Measurements from ENCODE around the gene CDCA8. TPM values are rescaled to one million over a fixed set of nuclear protein-coding genes. Genes with fewer than 3 reads are reported as not detected.
A peak's percentile ranks its signal among the peaks of the same experiment; 100 is the strongest.
"Not testable (repeated sequence)": the region's sequence is repeated elsewhere in the genome, so short reads cannot be mapped to it uniquely, and the experiment has no call there.

The CDCA8 gene
- polyA plus RNA-seq, 4 donors = 4.0 to 23.5 (median 7.6) TPM

GRCh38 chr1:37677808-37678207 lies 14.5 kb upstream of the CDCA8 start:
- H3K36me3 ChIP-seq (ENCODE audit: control insufficient read depth in 3 of 3, insufficient read depth in 2 of 3, low read depth in 1 of 3, low read length in 3 of 3) = peaks cover 0 to 9% (median 0%) of the 10 kb centered on the region in 3 donors
- DNase-seq (no peak), FAIRE-seq (no peak)
- H3K4me1 ChIP-seq (ENCODE audit: control insufficient read depth in 3 of 3, insufficient read depth in 2 of 3, low read depth in 1 of 3, low read length in 2 of 3) = no peaks in the 10 kb centered on the region
- H3K4me3 ChIP-seq (ENCODE audit: low read depth in 1 of 3, low read length in 3 of 3) = no peak overlapping the region
- no peaks in the 10 kb centered on the region for H3K9me3 ChIP-seq (ENCODE audit: control insufficient read depth in 2 of 2, insufficient read depth in 1 of 2, low read depth in 1 of 2, low read length in 1 of 2)
- H3K27me3 ChIP-seq (ENCODE audit: control insufficient read depth in 3 of 3, insufficient read depth in 3 of 3, low read length in 3 of 3) = peaks cover 0 to 15% (median 0%) of the 10 kb centered on the region in 3 donors
- H3K27ac ChIP-seq (ENCODE audit: low read depth in 1 of 3, low read length in 2 of 3) = no peak overlapping the region
- WGBS, 3 donors = 77 to 82% (median 81%) methylated on average over 5 of the region's 5 CpGs

DNA sequence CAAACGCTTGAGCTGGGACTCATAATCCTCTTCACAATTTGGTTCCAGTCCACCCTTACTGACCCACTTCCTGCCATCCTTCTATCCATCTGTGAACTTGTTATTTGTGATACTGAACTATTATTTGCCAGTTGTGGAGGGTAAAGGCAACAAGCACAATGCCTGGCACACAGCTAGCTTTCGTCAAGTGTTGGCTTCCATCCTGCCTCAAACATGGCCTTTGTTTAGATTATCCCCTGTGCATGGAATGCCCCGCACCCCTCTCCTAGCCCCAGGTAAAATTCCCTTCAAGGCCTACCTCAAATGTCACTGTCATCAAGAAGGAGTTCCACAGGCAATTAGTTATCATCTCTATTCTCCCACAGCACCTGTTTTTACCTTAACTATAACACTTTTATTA lies 11.4 kb upstream of the CDCA8 start:
- FAIRE-seq (no peak), DNase-seq (no peak)
- H3K4me3 ChIP-seq (ENCODE audit: low read depth in 1 of 3, low read length in 3 of 3) = no peak overlapping the region
- no peaks in the 10 kb centered on the region for H3K4me1 ChIP-seq (ENCODE audit: control insufficient read depth in 3 of 3, insufficient read depth in 2 of 3, low read depth in 1 of 3, low read length in 2 of 3)
- H3K27me3 ChIP-seq (ENCODE audit: control insufficient read depth in 3 of 3, insufficient read depth in 3 of 3, low read length in 3 of 3) = peaks cover 0 to 7% (median 0%) of the 10 kb centered on the region in 3 donors
- H3K36me3 ChIP-seq (ENCODE audit: control insufficient read depth in 3 of 3, insufficient read depth in 2 of 3, low read depth in 1 of 3, low read length in 3 of 3) = peaks cover under 1 to 22% (median 12%) of the 10 kb centered on the region in 3 donors
- 83 to 90% (median 87%) methylated on average over 3 of the region's 3 CpGs for WGBS, 3 donors
- no peaks in the 10 kb centered on the region for H3K9me3 ChIP-seq (ENCODE audit: control insufficient read depth in 2 of 2, insufficient read depth in 1 of 2, low read depth in 1 of 2, low read length in 1 of 2)
- no peak overlapping the region for H3K27ac ChIP-seq (ENCODE audit: low read depth in 1 of 3, low read length in 2 of 3)

DNA sequence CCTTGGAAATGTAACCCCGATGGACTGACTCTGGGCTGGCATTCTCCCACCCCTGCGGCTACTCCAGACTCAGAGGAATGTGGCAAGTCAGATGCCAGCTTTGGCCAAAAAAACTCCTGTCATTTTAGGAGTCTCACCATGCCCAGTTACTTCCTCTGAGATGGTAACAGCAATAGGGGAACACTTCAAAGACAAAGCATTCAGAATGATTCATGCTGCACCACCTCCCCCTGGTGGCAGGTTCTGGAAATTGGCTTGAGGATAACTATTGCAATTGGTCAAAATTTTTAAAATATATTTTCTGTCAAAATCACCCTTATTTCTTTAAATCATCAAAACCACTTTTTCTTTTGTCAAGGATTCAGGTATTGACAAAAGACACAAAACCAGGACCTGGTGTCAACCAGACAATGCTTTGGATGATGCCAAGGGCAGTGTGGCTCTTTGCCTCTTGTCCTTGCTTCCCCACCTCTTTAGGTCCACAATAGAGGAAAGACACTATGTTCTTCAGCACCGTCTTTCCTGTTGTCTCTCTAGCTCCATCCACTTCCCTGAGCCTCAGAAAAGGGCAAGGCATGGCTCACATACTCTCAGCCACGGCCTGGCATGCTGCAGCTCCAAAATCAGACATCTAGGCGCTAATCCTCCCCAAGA lies 9.9 kb upstream of the CDCA8 start:
- Histone ChIP-seq H3K9me3 (ENCODE audit: control insufficient read depth in 2 of 2, insufficient read depth in 1 of 2, low read depth in 1 of 2, low read length in 1 of 2) (no peaks in the 10 kb centered on the region), H3K4me1 (ENCODE audit: control insufficient read depth in 3 of 3, insufficient read depth in 2 of 3, low read depth in 1 of 3, low read length in 2 of 3) (no peaks in the 10 kb centered on the region), H3K4me3 (ENCODE audit: low read depth in 1 of 3, low read length in 3 of 3) (no peak overlapping the region), H3K27ac (ENCODE audit: low read depth in 1 of 3, low read length in 2 of 3) (no peak overlapping the region), H3K36me3 (ENCODE audit: control insufficient read depth in 3 of 3, insufficient read depth in 2 of 3, low read depth in 1 of 3, low read length in 3 of 3) (peaks cover 3 to 30% (median 12%) of the 10 kb centered on the region in 3 donors), H3K27me3 (ENCODE audit: control insufficient read depth in 3 of 3, insufficient read depth in 3 of 3, low read length in 3 of 3) (no peaks in the 10 kb centered on the region)
- FAIRE-seq = no peak
- peak; percentile 57 to 64 for DNase-seq
- 71 to 79% (median 78%) methylated on average over 5 of the region's 5 CpGs for WGBS, 3 donors

- H3K4me1 ChIP-seq (ENCODE audit: control insufficient read depth in 3 of 3, insufficient read depth in 2 of 3, low read depth in 1 of 3, low read length in 2 of 3); H3K27ac ChIP-seq (ENCODE audit: low read depth in 1 of 3, low read length in 2 of 3); DNase-seq; FAIRE-seq; H3K4me3 ChIP-seq (ENCODE audit: low read depth in 1 of 3, low read length in 3 of 3); H3K9me3 ChIP-seq (ENCODE audit: control insufficient read depth in 2 of 2, insufficient read depth in 1 of 2, low read depth in 1 of 2, low read length in 1 of 2); H3K27me3 ChIP-seq (ENCODE audit: control insufficient read depth in 3 of 3, insufficient read depth in 3 of 3, low read length in 3 of 3): not testable (repeated sequence)
- WGBS, 3 donors = 89 to 91% (median 90%) methylated on average over 9 of the region's 9 CpGs
- H3K36me3 ChIP-seq (ENCODE audit: control insufficient read depth in 3 of 3, insufficient read depth in 2 of 3, low read depth in 1 of 3, low read length in 3 of 3) = peaks cover 3 to 34% (median 12%) of the 10 kb centered on the region in 3 donors
Observed at GRCh38 chr1:37684182-37684581, 8.1 kb upstream of the CDCA8 start.

DNA sequence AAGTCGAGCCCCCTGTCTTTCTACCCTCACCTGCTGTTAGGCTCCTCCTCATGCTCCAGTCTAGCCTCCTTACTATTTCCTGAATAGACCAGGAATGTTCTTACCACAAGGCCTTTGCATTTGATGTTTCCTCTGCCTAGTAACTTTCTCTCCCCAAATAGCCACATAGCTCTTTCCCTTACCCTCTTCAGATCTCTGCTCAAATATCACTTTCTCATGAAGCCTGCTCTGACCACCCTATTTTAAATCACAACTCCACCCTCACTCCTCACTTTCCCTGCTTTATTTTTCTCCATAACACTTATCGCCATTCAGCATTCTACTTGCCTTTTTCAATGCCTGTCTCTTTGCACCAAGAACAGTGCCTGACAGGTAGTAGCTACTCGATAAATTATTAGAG lies 6.6 kb upstream of the CDCA8 start:
- no peak for FAIRE-seq
- Histone ChIP-seq H3K36me3 (ENCODE audit: control insufficient read depth in 3 of 3, insufficient read depth in 2 of 3, low read depth in 1 of 3, low read length in 3 of 3) (peaks cover 3 to 32% (median 12%) of the 10 kb centered on the region in 3 donors), H3K4me1 (ENCODE audit: control insufficient read depth in 3 of 3, insufficient read depth in 2 of 3, low read depth in 1 of 3, low read length in 2 of 3) (peaks cover 1 to 7% (median 7%) of the 10 kb centered on the region in 3 donors), H3K27me3 (ENCODE audit: control insufficient read depth in 3 of 3, insufficient read depth in 3 of 3, low read length in 3 of 3) (no peaks in the 10 kb centered on the region), H3K27ac (ENCODE audit: low read depth in 1 of 3, low read length in 2 of 3) (no peak overlapping the region), H3K9me3 (ENCODE audit: control insufficient read depth in 2 of 2, insufficient read depth in 1 of 2, low read depth in 1 of 2, low read length in 1 of 2) (no peaks in the 10 kb centered on the region), H3K4me3 (ENCODE audit: low read depth in 1 of 3, low read length in 3 of 3) (no peak overlapping the region)
- DNase-seq = no peak
- 88 to 93% (median 91%) methylated on average over 3 of the region's 3 CpGs for WGBS, 3 donors

DNA sequence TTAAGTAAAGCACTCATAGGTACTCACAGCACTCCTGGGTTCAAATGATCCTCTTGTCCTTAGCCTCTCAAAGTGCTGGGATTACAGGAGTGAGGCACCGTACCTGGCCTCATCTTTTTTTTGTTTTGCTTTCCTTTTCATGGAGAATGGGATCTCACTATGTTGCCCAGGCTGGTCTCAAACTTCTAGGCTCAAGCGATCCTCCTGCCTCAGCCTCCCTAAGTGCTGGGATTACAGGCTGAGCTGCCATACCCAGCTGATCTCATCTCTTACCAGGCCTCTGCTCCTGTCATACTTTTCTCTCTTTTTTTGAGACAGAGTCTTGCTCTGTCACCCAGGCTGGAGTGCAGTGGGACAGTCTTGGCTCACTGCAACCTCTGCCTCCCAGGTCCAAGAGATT lies 4.6 kb upstream of the CDCA8 start:
- WGBS, 3 donors = 88 to 93% (median 91%) methylated on average over 2 of the region's 2 CpGs
- not testable (repeated sequence) for H3K9me3 ChIP-seq (ENCODE audit: control insufficient read depth in 2 of 2, insufficient read depth in 1 of 2, low read depth in 1 of 2, low read length in 1 of 2); FAIRE-seq; DNase-seq; H3K4me3 ChIP-seq (ENCODE audit: low read depth in 1 of 3, low read length in 3 of 3); H3K27me3 ChIP-seq (ENCODE audit: control insufficient read depth in 3 of 3, insufficient read depth in 3 of 3, low read length in 3 of 3); H3K27ac ChIP-seq (ENCODE audit: low read depth in 1 of 3, low read length in 2 of 3)
- Histone ChIP-seq H3K36me3 (ENCODE audit: control insufficient read depth in 3 of 3, insufficient read depth in 2 of 3, low read depth in 1 of 3, low read length in 3 of 3) (peaks cover 3 to 26% (median 12%) of the 10 kb centered on the region in 3 donors), H3K4me1 (ENCODE audit: control insufficient read depth in 3 of 3, insufficient read depth in 2 of 3, low read depth in 1 of 3, low read length in 2 of 3) (peaks cover 4 to 14% (median 10%) of the 10 kb centered on the region in 3 donors)

DNA sequence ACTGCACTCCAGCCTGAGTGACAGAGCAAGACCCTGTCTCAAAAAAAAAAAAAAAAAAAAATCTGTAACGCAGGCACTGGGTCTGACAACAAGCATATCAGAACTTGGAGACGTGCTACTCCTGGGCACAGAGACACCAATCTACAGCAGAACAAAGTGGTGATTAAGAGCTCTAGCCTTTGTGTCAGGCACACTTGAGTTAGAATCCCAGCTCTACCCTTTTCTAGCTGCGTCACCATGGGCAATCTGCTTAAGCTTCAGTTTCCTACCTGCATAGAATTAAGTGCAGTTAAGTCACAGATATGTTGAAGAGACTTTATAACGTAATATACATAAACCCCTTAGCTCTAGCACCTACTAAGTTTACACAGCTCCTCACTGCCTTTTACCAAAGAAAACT lies 3.4 kb upstream of the CDCA8 start:
- WGBS, 3 donors = 76 to 87% (median 84%) methylated on average over 4 of the region's 4 CpGs
- no peak overlapping the region for H3K27ac ChIP-seq (ENCODE audit: low read depth in 1 of 3, low read length in 2 of 3)
- no peak overlapping the region for H3K4me3 ChIP-seq (ENCODE audit: low read depth in 1 of 3, low read length in 3 of 3)
- H3K36me3 ChIP-seq (ENCODE audit: control insufficient read depth in 3 of 3, insufficient read depth in 2 of 3, low read depth in 1 of 3, low read length in 3 of 3) = peaks cover 3 to 22% (median 6%) of the 10 kb centered on the region in 3 donors
- DNase-seq (no peak), FAIRE-seq (no peak)
- no peaks in the 10 kb centered on the region for H3K9me3 ChIP-seq (ENCODE audit: control insufficient read depth in 2 of 2, insufficient read depth in 1 of 2, low read depth in 1 of 2, low read length in 1 of 2)
- H3K27me3 ChIP-seq (ENCODE audit: control insufficient read depth in 3 of 3, insufficient read depth in 3 of 3, low read length in 3 of 3) = no peaks in the 10 kb centered on the region
- H3K4me1 ChIP-seq (ENCODE audit: control insufficient read depth in 3 of 3, insufficient read depth in 2 of 3, low read depth in 1 of 3, low read length in 2 of 3) = peaks cover 4 to 16% (median 10%) of the 10 kb centered on the region in 3 donors

GRCh38 chr1:37691497-37692077 lies 729 bp upstream of the CDCA8 start:
- 1 to 2% (median 2%) methylated on average over 39 to 45 of the region's 45 CpGs for WGBS, 3 donors
- no peak for FAIRE-seq

More at GRCh38 chr1:37691497-37692077, 729 bp upstream of the CDCA8 start:
- DNase-seq = peak; percentile 33 to 81
- peak overlapping the region; percentile 73 to 86 (median 84) for H3K4me3 ChIP-seq (ENCODE audit: low read depth in 1 of 3, low read length in 3 of 3)
- H3K27ac ChIP-seq (ENCODE audit: low read depth in 1 of 3, low read length in 2 of 3) = peak overlapping the region; percentile 67 to 91 (median 83)
- peaks cover 0 to 7% (median 0%) of the 10 kb centered on the region in 3 donors for H3K36me3 ChIP-seq (ENCODE audit: control insufficient read depth in 3 of 3, insufficient read depth in 2 of 3, low read depth in 1 of 3, low read length in 3 of 3)
- H3K9me3 ChIP-seq (ENCODE audit: control insufficient read depth in 2 of 2, insufficient read depth in 1 of 2, low read depth in 1 of 2, low read length in 1 of 2) = no peaks in the 10 kb centered on the region
- H3K27me3 ChIP-seq (ENCODE audit: control insufficient read depth in 3 of 3, insufficient read depth in 3 of 3, low read length in 3 of 3) = no peaks in the 10 kb centered on the region
- peaks cover 5 to 18% (median 12%) of the 10 kb centered on the region in 3 donors for H3K4me1 ChIP-seq (ENCODE audit: control insufficient read depth in 3 of 3, insufficient read depth in 2 of 3, low read depth in 1 of 3, low read length in 2 of 3)

All from small intestine (tissue), 7 donors.